GM13977 (cell line): ENCODE data around the gene HMGN3.

Source experiments
- DNase-seq: peaks from one replicate; pipeline ENCODE4 v3.0.0; 2012; ENCODE audit warnings: low spot score
- in situ Hi-C: fragments of 300-500 bp; cut with MboI; formaldehyde crosslinking; loops from one replicate; pipeline ENCODE4 v1.12.0; 2022; ENCODE audit warnings: low sequenced_read_pairs, low pct_unique_long_range_greater_than_20kb, mixed read lengths, inconsistent platforms; ENCODE audit not compliant: unreplicated experiment
- TF ChIP-seq, protein P1 (sequence below): IDR thresholded peaks from 2 replicates; pipeline ENCODE4 v1.5.1; 2012; ENCODE audit warnings: mild to moderate bottlenecking, control low read depth; ENCODE audit not compliant: insufficient read depth; ENCODE audit errors: extremely low read depth, missing control alignments

Gene HMGN3

GRCh38 chr6:79234150-79235022, at the start of gene HMGN3:
HMGN3 (minus strand) TSS chr6:79234682.
- DNase-seq: peak; percentile 86
- in situ Hi-C loops: no loop called here
- TF ChIP-seq, protein P1, sequence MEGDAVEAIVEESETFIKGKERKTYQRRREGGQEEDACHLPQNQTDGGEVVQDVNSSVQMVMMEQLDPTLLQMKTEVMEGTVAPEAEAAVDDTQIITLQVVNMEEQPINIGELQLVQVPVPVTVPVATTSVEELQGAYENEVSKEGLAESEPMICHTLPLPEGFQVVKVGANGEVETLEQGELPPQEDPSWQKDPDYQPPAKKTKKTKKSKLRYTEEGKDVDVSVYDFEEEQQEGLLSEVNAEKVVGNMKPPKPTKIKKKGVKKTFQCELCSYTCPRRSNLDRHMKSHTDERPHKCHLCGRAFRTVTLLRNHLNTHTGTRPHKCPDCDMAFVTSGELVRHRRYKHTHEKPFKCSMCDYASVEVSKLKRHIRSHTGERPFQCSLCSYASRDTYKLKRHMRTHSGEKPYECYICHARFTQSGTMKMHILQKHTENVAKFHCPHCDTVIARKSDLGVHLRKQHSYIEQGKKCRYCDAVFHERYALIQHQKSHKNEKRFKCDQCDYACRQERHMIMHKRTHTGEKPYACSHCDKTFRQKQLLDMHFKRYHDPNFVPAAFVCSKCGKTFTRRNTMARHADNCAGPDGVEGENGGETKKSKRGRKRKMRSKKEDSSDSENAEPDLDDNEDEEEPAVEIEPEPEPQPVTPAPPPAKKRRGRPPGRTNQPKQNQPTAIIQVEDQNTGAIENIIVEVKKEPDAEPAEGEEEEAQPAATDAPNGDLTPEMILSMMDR: peak; percentile 17

GRCh38 chr6:79280756-79281155, 46.3 kb upstream of the HMGN3 start:
- in situ Hi-C loops: no loop called here
- TF ChIP-seq, protein P1: no peak
- no peak for DNase-seq

DNA sequence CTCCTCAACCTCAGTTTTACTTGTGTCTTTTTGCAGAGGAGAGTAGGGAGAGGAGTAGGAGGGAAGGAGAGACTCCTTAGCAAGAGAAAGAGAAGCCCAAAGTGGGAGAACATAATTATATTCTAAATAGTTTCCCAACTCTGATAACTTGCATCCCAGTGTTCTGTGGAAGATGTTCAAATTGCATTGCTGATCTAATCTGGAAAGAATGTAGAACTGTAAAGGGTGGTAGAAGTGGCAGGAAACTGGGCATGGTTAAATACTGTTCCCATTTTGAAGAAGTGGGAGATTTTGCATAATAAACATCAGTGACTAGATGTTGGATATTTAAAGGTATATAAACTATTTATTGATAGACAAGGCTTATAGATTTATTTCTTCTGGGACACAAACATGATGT, 42.6 kb upstream of the HMGN3 start:
- TF ChIP-seq, protein P1: no peak
- in situ Hi-C loops: no loop called here
- DNase-seq: no peak

DNA sequence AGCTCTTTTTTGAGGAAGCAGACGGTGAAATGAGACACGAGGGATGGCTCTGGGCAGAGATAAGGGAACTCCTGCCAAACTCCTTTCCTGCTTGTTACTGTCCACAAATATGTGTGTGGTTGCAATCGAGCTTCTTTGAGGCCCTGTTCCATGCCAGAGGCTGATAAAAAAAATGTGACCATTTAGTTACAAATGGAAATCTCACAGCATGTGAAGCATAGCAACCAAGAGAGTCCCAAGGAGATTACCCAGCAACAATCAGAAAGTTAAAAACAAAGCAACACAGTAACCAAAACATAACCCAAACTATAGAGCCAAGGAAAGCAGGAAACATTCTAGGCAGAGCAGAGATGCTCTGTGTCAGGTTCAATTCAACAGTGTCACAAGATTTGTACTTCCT, 35.4 kb upstream of the HMGN3 start:
- no peak for DNase-seq
- TF ChIP-seq, protein P1: no peak
- in situ Hi-C loops: no loop called here

- in situ Hi-C loops: no loop called here
- TF ChIP-seq, protein P1: no peak
- no peak for DNase-seq
Measured at GRCh38 chr6:79267128-79267527, 32.6 kb upstream of the HMGN3 start.

- TF ChIP-seq, protein P1: no peak
- DNase-seq: no peak
- in situ Hi-C loops: no loop called here
Measured at GRCh38 chr6:79266051-79266450, 31.6 kb upstream of the HMGN3 start.
